Activated T-helper 9 cell treated with anti-CD3 and anti-CD28 coated beads, Interleukin-2, amount 50 U/mL, for 16 hours (primary cell): ENCODE data around the gene ANTXR1.

Experiments used
- DNase-seq: peaks from one replicate; pipeline ENCODE4 v3.0.0-alpha.2; 2020; ENCODE audit warnings: low read depth

Gene ANTXR1

DNA sequence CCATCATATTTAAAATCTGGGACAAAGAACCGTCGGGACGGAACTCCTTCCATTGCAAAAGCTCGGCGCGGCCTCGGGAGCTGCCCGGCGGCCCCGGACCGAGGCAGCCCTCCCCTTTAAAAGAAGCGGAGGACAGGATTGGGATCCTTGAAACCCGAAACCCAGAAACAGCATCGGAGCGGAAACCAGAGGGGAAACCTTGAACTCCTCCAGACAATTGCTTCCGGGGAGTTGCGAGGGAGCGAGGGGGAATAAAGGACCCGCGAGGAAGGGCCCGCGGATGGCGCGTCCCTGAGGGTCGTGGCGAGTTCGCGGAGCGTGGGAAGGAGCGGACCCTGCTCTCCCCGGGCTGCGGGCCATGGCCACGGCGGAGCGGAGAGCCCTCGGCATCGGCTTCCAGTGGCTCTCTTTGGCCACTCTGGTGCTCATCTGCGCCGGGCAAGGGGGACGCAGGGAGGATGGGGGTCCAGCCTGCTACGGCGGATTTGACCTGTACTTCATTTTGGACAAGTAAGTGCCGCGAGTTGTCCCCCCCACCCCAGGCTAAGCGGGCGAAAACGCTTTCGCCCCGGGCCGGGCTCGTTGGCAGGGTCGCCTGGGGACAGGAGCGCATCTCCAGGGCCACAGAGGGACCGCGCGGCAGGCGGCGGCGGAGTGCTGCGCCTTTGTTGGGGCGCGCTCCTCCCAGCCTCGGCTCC, at the start of gene ANTXR1:
ANTXR1 (plus strand) TSS at position 38 of the 698 bp plus-strand sequence; CDS start at position 359, 321 bp downstream.
- no peak for DNase-seq

DNA sequence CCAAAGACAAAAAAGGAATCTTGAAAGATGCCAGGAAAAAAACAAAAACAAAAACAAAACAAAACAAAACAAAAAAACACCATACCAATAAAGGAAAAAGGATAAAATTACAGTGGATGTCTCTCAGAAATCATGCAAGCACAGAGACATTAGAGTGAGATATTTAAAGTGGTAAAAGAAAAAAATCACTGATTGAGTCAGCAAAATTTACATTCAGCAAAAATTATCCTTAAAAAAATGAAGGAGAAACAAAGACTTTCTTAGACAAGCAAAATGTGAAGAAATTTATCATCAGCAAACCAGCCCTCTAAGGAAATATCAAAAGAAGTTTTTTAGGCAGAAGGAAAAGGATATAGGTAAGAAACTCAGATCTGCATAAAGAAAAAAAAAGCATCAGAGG, 48.7 kb upstream of the ANTXR1 start:
- no peak for DNase-seq

DNA sequence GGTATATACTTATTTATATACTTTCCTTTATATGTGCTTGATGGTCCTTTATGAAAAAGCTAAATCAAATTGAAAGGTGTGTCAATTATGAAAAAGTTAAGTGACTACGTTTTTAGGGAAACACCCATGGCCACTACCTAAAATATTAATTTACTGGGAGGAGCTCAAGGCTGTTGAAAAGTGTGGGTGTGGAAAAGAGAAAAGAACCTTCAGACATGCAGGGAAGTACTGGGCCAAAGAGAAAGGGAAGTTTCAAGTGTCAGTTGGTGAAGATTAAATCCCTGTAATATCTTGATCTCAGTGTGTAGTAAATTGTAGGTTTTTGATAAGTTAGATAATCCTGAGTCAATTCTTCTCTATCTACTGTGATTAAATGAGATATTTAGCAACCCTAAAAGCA, 44.8 kb upstream of the ANTXR1 start:
- no peak for DNase-seq

DNA sequence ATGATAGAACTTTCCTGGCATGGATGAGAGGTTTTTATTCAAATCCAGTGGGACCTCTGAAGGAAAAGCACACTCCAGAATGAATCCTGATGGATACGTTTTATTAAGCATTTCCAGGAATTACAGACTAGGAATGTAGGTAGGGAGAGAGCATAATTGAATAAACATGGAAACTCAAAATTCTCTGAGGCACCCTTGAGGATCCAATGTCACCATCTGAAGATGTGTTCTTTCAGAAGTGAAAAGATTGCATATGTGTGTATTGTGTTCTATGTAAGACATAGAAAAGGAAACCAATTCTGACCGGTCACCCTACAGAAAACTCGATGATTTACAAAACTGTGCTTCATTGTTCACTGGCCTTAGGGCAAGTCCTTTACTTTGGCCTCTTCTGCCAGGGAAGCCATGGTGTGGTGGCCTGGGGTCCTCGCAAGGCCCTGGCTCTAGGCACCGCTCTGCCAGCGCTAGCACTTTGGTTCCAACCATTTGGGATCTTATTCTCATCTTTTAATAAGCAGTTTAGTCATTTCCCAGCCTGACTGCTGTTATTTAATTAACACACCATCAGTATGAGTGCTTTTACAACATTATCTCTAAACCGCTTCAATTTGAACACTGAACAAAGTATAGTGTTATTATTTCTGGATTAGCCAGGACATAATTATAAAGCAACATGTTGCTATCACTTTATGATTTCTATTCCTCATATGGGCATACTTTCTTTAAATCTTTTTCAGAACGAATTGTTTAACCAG, 43.1 kb upstream of the ANTXR1 start:
- no peak for DNase-seq

DNA sequence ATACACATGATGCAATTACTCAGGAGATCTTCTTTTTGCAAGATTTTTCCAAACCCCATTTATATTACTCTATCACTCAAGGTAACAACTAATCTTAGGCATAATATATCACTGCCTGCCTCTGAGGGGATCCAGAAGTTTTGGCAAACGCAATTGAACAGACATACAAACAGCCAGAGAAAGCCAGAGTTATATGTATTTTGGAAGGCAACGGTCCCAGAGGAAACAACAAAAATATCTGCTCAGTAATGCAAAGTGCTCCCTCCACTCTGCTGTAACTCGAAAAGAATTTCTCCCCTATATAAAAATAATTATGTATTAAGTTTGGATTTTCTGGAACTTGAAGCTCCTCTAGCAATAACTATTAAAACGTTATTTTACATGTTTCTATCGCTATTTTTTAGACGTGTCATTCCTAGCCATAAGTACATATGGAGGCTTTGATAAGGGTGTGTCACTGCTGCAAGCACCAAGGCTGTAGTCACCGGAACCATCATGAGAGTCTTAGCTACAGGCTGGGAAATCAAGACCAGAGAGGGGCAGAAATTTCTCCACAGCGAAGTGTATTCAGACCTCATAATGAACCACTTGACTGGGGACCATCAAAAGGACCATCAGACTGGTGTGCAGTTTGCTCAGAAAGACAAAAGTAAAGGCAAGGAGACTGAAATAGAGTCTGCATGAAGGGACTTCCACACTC, 42.3 kb upstream of the ANTXR1 start:
- DNase-seq, result no peak

DNA sequence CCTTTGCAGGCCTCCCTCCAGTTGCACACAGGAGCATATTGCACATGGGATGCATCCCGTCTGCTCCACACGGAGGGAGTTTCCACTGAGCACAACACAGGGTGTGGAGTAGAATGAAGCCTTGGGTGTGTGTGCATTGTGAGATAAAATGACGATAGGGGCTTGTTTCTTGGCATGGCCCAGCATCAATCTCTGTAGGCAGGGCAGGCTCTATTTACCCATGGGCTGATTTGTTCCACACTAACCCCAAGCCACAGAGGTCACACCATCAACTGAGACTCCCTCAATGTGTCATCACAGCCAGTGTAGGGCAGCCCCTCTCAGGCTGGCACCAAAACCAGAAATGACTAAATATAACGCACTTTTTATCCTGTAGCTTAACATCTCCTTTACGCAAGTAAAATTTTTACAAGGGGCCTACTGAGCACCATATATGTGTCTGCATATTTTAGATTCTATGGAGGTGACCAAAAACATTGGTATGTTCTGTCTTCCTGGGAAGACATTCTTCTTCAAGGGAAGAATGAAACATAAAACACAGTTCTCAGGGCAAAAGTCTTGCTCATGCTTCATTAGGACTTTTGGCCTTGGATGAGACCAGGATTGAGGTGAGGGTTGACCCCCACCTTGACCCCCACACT, 41.3 kb upstream of the ANTXR1 start:
- no peak for DNase-seq

DNA sequence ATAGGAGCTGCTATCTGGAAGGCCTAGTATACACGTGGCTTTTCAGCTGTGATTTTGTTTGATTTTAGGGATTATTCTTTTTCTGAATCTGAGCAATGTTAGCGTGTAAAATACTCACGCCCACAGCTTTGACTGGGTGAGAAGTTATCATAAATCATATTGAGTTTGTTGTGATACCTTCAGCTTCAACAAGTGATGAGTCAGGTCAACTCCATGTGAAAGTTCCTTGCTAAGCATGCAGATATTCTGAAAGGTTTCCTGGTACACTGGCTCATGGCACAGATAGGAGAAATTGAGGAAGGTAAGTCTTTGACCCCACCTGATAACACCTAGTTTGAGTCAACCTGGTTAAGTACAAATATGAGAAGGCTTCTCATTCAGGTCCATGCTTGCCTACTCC, 38.7 kb upstream of the ANTXR1 start, which contains the start of gene GKN1:
GKN1 (plus strand) TSS at position 386 of the 400 bp plus-strand sequence. CDS start 42 bp downstream, outside the sequence.
- DNase-seq, result no peak

DNA sequence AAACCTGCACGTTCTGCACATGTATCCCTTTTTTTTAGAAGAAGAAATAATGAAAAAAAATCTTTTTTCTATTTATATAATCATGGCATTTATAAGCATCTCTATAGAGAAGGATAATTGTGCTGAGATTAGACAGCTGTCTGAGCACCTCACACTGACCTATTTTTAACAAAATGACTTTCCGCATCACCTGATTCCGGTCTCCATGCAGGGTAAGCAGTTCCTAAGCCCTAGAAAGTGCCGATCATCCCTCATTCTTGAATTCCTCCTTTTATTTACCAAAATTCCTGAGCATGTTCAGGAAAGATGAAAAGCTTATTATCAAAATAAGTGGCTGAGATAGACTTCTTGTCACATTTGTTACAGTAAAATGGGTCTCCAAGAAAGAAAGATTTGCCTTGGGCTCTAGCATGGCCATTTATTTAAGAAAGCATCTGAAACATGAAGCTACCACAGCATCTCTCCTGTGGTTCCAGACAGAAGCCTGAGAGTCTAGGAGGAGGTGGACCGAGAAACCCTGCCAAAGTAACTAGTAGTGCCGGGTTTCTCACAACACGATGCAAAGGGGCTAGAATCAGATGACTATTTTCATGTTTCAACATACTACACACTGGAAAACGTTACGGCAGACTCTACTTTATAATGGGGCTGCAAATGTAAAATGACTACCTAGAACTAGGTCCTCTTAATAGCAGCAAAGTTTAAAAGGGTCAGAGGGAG, 37.9 kb upstream of the ANTXR1 start:
- DNase-seq, result no peak

DNA sequence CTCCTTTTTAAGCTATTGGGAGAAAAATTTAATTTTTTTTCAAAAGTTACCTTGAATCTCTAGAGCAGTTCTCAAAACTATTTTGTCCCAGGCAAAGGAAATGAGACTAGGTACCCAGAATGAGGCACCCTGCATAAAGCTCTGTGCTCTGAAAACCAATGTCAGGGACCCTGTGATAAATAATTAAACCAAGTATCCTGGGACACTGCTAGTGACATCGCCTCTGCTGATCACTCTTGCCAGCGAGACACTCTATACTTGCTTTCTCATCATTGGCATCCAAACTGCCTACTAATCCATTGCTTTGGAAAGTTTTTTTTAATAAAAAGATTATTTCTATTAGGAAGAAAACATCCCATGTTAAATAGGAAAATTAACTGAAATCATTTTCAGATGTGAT, 37.1 kb upstream of the ANTXR1 start:
- no peak for DNase-seq

DNA sequence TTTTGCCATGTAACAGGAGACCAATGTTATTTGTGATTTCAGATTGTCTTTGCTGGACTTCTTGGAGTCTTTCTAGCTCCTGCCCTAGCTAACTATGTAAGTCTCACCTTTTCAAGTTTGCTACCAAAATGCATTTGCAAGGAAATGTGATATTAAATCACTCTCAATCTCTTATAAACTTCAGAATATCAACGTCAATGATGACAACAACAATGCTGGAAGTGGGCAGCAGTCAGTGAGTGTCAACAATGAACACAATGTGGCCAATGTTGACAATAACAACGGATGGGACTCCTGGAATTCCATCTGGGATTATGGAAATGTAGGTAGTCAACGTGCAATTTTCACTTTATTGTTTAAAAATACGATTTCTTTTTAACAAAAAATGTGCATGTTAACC, 35.5 kb upstream of the ANTXR1 start:
- no peak for DNase-seq

DNA sequence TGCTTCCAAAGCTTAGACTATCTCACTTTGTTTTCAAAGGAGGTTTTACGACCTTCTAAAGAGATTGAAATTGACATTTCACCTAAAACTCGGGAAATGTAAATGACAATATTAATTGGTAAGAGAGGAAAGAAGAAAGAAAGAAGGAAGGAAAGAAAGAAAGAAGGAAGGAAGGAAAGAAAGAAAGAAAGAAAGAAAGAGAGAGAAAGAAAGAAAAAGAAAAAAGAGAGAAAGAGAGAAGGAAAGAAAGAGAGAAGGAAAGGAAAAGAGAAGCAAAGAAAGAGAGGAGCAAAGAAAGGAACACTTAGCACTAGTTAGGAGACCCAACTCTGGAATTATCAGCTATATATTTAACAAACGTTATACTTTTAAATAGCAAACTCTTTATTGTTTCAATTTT, 34.9 kb upstream of the ANTXR1 start:
- DNase-seq, result no peak

DNA sequence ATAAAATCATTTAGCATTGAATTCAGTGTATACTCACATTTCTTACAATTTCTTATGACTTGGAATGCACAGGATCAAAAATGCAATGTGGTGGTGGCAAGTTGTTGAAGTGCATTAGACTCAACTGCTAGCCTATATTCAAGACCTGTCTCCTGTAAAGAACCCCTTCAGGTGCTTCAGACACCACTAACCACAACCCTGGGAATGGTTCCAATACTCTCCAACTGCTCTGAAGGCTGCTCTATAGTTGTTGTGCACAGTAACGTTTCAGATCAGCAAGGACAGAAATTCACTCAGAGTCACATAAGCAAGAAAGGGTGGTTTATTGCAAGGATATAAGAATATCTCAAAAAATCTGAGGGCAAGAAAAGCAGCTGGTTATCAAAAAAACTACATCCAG, 32.0 kb upstream of the ANTXR1 start:
- no peak for DNase-seq

DNA sequence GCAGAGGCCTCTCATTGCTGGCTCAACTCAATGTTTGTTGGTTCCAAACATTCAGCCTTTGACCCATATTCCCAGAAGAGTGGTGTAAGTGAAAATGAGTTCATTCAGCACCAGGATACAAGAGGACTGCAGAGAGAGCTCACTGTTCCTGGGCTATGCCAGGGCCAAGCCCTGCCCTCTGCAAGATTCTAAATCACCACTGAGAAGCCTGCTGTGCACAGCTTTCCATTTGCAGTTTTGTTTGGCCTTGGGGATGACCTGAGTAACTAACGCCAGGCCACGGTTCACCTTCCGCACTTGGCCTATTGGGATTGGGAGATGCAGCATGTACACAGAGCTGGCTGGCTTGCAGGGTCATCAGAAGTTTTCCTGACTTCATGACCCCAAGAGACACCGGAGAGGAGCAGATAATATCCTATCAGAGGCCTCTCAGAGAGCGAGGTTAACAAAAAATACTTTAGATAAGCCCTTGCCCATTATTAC, 25.9 kb upstream of the ANTXR1 start:
- no peak for DNase-seq

DNA sequence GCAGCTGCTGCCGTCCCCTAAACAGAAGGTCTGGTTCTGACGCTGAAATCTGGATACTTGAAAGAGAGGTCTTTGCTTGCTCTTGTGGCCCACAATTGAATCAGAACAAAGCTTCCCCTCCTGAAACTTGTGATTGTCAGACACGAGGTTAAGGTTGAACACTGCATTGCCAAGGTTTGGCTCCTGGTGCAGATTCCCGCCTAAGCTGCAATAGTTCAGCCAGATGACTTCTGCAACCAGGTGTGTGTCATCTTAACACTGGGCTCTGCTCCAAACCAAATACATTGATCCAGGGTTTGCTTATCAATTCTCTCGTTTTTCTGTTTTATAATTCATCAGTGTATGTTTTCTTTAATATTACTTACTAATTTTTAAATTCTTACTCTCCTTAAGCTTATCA, 23.9 kb upstream of the ANTXR1 start:
- DNase-seq, result no peak

DNA sequence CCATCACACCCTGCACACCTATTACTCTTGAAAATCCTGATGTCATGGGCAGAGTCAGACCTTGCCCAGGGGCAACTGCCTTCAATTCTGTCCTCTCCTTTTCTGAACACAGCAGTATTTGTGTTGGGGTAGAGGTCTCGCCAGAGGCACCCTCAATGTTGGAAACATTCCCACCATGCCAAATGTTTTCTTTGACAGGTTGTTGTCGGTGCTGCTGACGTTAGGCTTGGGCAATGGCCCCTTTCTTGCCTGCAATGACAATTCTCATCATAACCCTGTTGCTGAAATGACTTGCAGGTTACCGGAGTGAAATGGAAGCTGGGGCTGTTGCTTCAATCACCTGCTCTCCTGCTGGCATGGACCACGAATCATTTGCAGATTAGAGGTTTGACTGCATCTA, 20.6 kb upstream of the ANTXR1 start:
- DNase-seq, result no peak

DNA sequence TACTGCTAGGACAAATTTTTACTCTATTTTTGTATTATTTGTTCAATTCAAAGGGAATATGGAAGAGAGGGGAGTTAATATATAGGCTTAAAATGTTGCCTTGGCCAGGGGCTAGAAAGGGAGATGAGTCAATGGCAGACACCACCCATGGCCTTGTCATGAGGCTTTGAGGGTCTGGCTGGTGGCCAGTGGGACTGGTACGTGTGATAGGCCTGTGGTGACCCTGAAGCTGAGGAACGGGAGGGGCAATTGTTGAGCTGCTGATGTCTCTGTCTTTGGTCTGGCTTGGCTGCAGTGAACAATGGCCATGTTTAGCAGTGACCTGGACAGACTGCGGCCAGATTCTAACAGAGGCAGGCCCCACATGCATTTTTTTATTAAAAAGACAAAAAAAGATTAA, 20.0 kb upstream of the ANTXR1 start:
- no peak for DNase-seq

DNA sequence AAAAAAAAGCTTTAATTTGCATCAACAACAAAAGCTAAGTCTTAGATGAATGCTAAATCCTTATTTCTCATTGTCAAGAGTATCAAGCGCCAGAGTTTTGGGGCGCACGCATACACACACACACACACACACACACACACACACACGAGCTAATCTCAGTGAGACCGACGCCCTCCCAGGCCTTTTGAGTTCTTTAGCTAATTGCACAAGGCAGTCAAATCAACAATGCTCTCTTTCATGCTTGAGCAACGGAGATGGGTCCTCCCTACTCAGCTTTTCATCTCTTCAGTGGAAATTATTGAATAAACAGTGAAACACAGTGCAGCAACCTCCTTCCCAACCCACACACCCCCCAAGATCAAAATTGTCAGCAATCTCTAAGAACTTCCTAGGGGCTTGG, 19.3 kb upstream of the ANTXR1 start:
- DNase-seq, result no peak

DNA sequence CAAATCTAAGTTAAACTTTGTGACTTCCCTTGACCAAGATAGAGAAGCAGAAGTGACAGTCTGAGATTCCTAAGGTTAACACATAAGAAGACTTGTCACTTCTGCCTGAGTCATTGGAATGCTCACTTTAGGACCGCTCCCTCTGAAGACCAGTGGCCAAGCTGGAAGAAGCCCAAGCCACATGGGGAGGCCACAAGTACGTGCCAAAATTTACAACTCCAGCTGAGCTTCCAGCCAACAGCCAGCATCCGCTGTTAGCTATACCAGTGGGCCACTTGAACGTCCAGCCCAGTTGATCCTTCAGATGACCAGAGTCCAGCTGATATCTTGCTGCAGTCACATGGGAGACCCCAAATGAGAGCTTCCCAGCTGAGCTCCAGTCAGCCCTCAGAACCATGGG, 18.1 kb upstream of the ANTXR1 start:
- DNase-seq, result no peak

DNA sequence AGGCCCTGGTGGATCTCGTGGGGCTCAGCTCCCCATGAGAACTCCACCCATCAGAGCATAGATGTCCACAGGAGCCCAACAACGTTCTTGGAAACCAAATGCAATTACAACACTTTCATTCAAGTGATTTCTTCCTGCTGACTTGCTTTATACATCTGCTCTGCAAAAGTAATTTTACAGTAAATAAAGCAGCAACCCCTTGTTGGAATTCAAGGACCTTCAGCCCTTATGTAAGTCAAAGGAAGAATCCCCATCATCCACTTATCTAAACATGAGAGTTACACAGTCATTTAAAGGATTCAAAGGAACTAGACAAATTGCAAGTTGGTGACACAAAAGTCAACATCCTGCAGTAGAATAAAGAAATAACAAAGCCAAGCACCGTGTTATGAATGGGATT, 17.1 kb upstream of the ANTXR1 start:
- no peak for DNase-seq

DNA sequence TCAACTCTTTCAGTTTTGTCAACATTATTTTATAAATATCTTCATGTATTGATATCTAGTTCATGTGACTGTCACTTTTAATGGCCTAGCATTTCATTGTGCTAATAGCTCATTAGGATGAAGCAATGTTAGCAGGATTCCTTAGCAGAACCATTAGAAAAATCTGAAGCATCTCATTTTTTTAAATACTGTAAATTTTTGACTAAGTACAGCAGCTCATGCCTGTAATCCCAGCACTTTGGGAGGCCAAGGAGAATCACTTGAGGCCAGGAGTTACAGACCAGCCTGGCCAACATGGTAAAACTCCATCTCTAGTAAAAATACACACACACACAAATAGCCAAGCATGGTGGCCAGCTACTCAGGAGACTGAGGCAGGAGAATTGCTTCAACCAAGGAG, 15.6 kb upstream of the ANTXR1 start:
- no peak for DNase-seq

DNA sequence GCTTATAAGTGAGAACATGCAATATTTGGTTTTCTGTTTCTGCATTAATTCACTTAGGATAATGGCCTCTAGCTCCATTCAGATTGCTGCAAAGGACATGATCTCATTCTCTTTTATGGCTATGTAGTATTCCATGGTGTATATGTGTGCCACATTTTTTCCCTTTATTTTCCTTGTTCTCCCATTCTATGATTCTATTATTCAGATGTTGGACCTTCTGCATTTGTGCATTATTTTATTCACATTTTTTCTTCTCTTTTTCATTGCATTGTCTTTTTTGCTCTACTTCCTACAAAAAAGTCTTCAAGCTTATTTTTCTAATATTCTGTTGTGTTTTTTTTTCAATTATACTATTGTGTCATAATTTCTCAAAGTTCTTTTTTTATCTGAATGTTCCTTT, 11.1 kb upstream of the ANTXR1 start:
- no peak for DNase-seq

DNA sequence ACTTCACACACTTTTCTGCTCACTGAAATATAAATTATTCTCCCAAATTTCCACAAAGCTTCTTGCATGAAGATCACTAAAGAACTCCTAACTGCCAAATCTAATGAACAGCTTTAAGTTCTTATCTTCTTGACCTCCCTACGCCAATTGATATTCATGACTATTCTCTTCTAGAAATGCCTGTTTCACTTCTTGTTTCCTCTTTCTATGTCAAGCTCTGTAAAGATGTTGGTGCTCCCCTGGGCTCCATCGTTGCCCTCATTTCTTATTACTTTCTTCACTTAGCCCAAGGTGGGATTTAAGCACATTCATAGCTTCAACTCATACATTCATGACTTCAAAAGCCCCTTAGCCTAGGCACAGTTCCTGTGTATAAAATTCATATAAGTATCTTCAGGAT, 9.2 kb upstream of the ANTXR1 start:
- DNase-seq, result no peak
